Aorta (tissue), 5 donors: ENCODE data around the gene ST14. TPM values are rescaled to one million over a fixed set of nuclear protein-coding genes. Genes with fewer than 3 reads are reported as not detected.

ENCODE experiments used
- ATAC-seq: fragments of 200-7000 bp; cut with Tn5 transposase; one replicate; pipeline ENCODE4 v1.9.1; 2022; ENCODE audit warnings: moderate library complexity; ENCODE audit not compliant: low FRiP score
- DNase-seq, 2 donors: peaks; one replicate each; pipeline ENCODE4 v3.0.0-alpha.2; 2020
- H3K27ac ChIP-seq, 2 donors: one replicate each; pipeline ENCODE4 v1.5.1; 2013; ENCODE audit warnings: low read length in 2 of 2, mild to moderate bottlenecking in 2 of 2, moderate library complexity in 2 of 2, control low read depth in 1 of 2, inconsistent platforms in 1 of 2, low read depth in 1 of 2
- H3K27me3 ChIP-seq, 2 donors: one replicate each; pipeline ENCODE4 v1.6.1; 2013; ENCODE audit warnings: control low read depth in 1 of 2, low read length in 1 of 2, mild to moderate bottlenecking in 1 of 2, moderate library complexity in 1 of 2; ENCODE audit not compliant: insufficient read depth in 2 of 2, control insufficient read depth in 1 of 2
- H3K36me3 ChIP-seq, 2 donors: one replicate each; pipeline ENCODE4 v1.6.1; 2013; ENCODE audit warnings: control low read depth in 1 of 2, low read length in 1 of 2, mild to moderate bottlenecking in 1 of 2; ENCODE audit not compliant: insufficient read depth in 2 of 2, control insufficient read depth in 1 of 2
- H3K4me1 ChIP-seq, 2 donors: one replicate each; pipeline ENCODE4 v1.6.1; 2013; ENCODE audit warnings: low read length in 2 of 2, control low read depth in 1 of 2, mild to moderate bottlenecking in 1 of 2, moderate library complexity in 1 of 2; ENCODE audit not compliant: insufficient read depth in 2 of 2, control insufficient read depth in 1 of 2
- H3K4me3 ChIP-seq, 2 donors: one replicate each; pipeline ENCODE4 v1.5.1; 2013; ENCODE audit warnings: low read length in 2 of 2, control low read depth in 1 of 2, mild to moderate bottlenecking in 1 of 2
- H3K9me3 ChIP-seq: one replicate; pipeline ENCODE4 v1.6.1; 2013; ENCODE audit warnings: mild to moderate bottlenecking, low read length; ENCODE audit not compliant: control insufficient read depth
- WGBS, 2 donors: extraction: QIAGEN DNeasy Blood & Tissue Kit; methylation state at CpG; one replicate each; pipeline ENCODE4 v1.1.7; 2013; 5-methylcytosine and 5-hydroxymethylcytosine counted together
- intact Hi-C, 2 donors: fragments of 100-400 bp; cut with DNase I; formaldehyde crosslinking; loops; one replicate each; pipeline versions ENCODE4 v1.14.2 to v1.15.0; 2022
- polyA plus RNA-seq, 2 donors: library from polyadenylated mRNA; stranded (reverse); fragments of 200-250 nt; gene quantifications; one replicate each; pipeline ENCODE4 v1.2.3, GENCODE V29; 2013
- total RNA-seq, 2 donors: library from RNA; stranded (reverse); fragmentation: NEBNext Ultra II Directional; extraction: Animal tissue kit (Norgen Biotek cat#: 25700); gene quantifications; one replicate each; pipeline ENCODE4 v1.2.1, GENCODE V29; 2021
- donor health status: healthy with polysubstance abuse.
- donor health status: Bipolar disorder and iron deficiency.
- donor health status: DM: no; HTN: no; CAD: no.
- donor health status: DM: no; HTN: no; CAD: no.
- donor health status: DM: yes; HTN: yes; CAD: no.

The ST14 gene
- total and polyA plus RNA-seq, 4 donors = 0.74 to 14.4 (median 6.1) TPM

- H3K36me3 ChIP-seq = no peaks in the 10 kb centered on the region
- WGBS, 2 donors = 94 to 96% methylated on average over 4 of the region's 4 CpGs
- intact Hi-C loops = no loop called here
These were observed 15.1 kb downstream of the ST14 start for GRCh38 chr11:130174642-130175041.

GRCh38 chr11:130175898-130176297, 16.3 kb downstream of the ST14 start:
- H3K4me3 ChIP-seq = no peak overlapping the region
- ATAC-seq (no peak), DNase-seq (no peak)
- H3K27me3 ChIP-seq = no peaks in the 10 kb centered on the region
- no peak overlapping the region for H3K27ac ChIP-seq
- no peaks in the 10 kb centered on the region for H3K36me3 ChIP-seq
- intact Hi-C loops = no loop called here
- 84 to 89% methylated on average over 5 of the region's 5 CpGs for WGBS, 2 donors
- H3K9me3 ChIP-seq = peaks cover 5% of the 10 kb centered on the region
- no peaks in the 10 kb centered on the region for H3K4me1 ChIP-seq

More at GRCh38 chr11:130174642-130175041, 15.1 kb downstream of the ST14 start:
- Histone ChIP-seq H3K27me3 (no peaks in the 10 kb centered on the region), H3K4me1 (no peaks in the 10 kb centered on the region), H3K27ac (no peak overlapping the region), H3K9me3 (peaks cover 5% of the 10 kb centered on the region), H3K4me3 (no peak overlapping the region)
- ATAC-seq (no peak), DNase-seq (no peak)

- WGBS, 2 donors = 89 to 90% methylated on average over 10 of the region's 10 CpGs
- H3K4me1 ChIP-seq = no peaks in the 10 kb centered on the region
- H3K36me3 ChIP-seq = no peaks in the 10 kb centered on the region
- H3K27ac ChIP-seq = no peak overlapping the region
- intact Hi-C loops = no loop called here
- no peak for DNase-seq
- ATAC-seq = no peak
- no peak overlapping the region for H3K4me3 ChIP-seq
- no peaks in the 10 kb centered on the region for H3K27me3 ChIP-seq
- H3K9me3 ChIP-seq = peaks cover 5% of the 10 kb centered on the region
These were observed 18.2 kb downstream of the ST14 start for GRCh38 chr11:130177782-130178181.

- Histone ChIP-seq H3K27ac (no peak overlapping the region), H3K4me1 (no peaks in the 10 kb centered on the region), H3K27me3 (no peaks in the 10 kb centered on the region), H3K9me3 (peaks cover 5% of the 10 kb centered on the region), H3K36me3 (no peaks in the 10 kb centered on the region), H3K4me3 (no peak overlapping the region)
- no peak for DNase-seq
- no peak for ATAC-seq
- 68 to 70% methylated on average over 16 of the region's 16 CpGs for WGBS, 2 donors
- intact Hi-C loops = no loop called here
These were observed 19.1 kb downstream of the ST14 start for GRCh38 chr11:130178441-130179339.

GRCh38 chr11:130179396-130180306, 20.1 kb downstream of the ST14 start:
- H3K4me1 ChIP-seq = no peaks in the 10 kb centered on the region
- 84 to 89% methylated on average over 21 of the region's 21 CpGs for whole genome bisulfite sequencing, 2 donors
- intact Hi-C loops = no loop called here
- ATAC-seq (no peak), DNase-seq (peak in 1 of 2 donors; percentile 44)
- H3K36me3 ChIP-seq = no peaks in the 10 kb centered on the region
- H3K27ac ChIP-seq = no peak overlapping the region
- H3K4me3 ChIP-seq = no peak overlapping the region
- peaks cover 4% of the 10 kb centered on the region for H3K9me3 ChIP-seq
- H3K27me3 ChIP-seq = no peaks in the 10 kb centered on the region

GRCh38 chr11:130180491-130180890, 20.9 kb downstream of the ST14 start:
- intact Hi-C loops = no loop called here
- no peaks in the 10 kb centered on the region for H3K4me1 ChIP-seq
- DNase-seq (peak in 1 of 2 donors; percentile 54), ATAC-seq (no peak)
- H3K36me3 ChIP-seq = no peaks in the 10 kb centered on the region
- H3K9me3 ChIP-seq = peaks cover 1% of the 10 kb centered on the region
- no peak overlapping the region for H3K27ac ChIP-seq
- H3K27me3 ChIP-seq = no peaks in the 10 kb centered on the region
- 74 to 76% methylated on average over 4 of the region's 4 CpGs for WGBS, 2 donors
- H3K4me3 ChIP-seq = no peak overlapping the region

- Histone ChIP-seq H3K27me3 (no peaks in the 10 kb centered on the region), H3K4me3 (no peak overlapping the region), H3K36me3 (no peaks in the 10 kb centered on the region), H3K4me1 (no peaks in the 10 kb centered on the region), H3K27ac (no peak overlapping the region), H3K9me3 (peaks cover 1% of the 10 kb centered on the region)
- no peak for ATAC-seq
- 77 to 82% methylated on average over 8 of the region's 8 CpGs for WGBS, 2 donors
- peak in 1 of 2 donors; percentile 16 for DNase-seq
- intact Hi-C loops = no loop called here
These were observed 21.3 kb downstream of the ST14 start for GRCh38 chr11:130180896-130181294.

GRCh38 chr11:130181295-130182272, 22.0 kb downstream of the ST14 start:
- Histone ChIP-seq H3K36me3 (no peaks in the 10 kb centered on the region), H3K4me1 (no peaks in the 10 kb centered on the region), H3K4me3 (no peak overlapping the region), H3K27ac (no peak overlapping the region), H3K27me3 (no peaks in the 10 kb centered on the region), H3K9me3 (no peaks in the 10 kb centered on the region)
- 71% methylated on average over 11 of the region's 11 CpGs for WGBS, 2 donors
- intact Hi-C loops = no loop called here
- ATAC-seq (peak; percentile 26), DNase-seq (no peak)
